Fibroblast of lung (primary cell): ENCODE measurements around the gene CDC26. TPM values are rescaled to one million over a fixed set of nuclear protein-coding genes. Genes with fewer than 3 reads are reported as not detected.

Source experiments
- DNase-seq, 2 donors: peaks; one replicate each; pipeline versions ENCODE4 v3.0.0 to v3.0.0-alpha.2; 2010; ENCODE audit warnings: low read depth in 2 of 2
- H2AFZ ChIP-seq: 2 replicates; pipeline ENCODE4 v1.5.1; 2012; ENCODE audit warnings: low read length, control low read depth, inconsistent platforms
- H3K27ac ChIP-seq: 2 replicates; pipeline ENCODE4 v1.5.1; 2011; ENCODE audit warnings: low read length, control low read depth; ENCODE audit not compliant: insufficient read depth
- H3K27me3 ChIP-seq: 2 replicates; pipeline ENCODE4 v1.5.1; 2011; ENCODE audit warnings: mild to moderate bottlenecking, low read length; ENCODE audit not compliant: control insufficient read depth, insufficient read depth
- H3K36me3 ChIP-seq: 2 replicates; pipeline ENCODE4 v1.5.1; 2011; ENCODE audit warnings: low read length; ENCODE audit not compliant: control insufficient read depth, insufficient read depth
- H3K4me1 ChIP-seq: 2 replicates; pipeline ENCODE4 v1.5.1; 2011; ENCODE audit warnings: low read length; ENCODE audit not compliant: control insufficient read depth, insufficient read depth; ENCODE audit errors: extremely low read depth
- H3K4me2 ChIP-seq: 2 replicates; pipeline ENCODE4 v1.5.1; 2011; ENCODE audit warnings: low read length, control low read depth; ENCODE audit not compliant: insufficient read depth; ENCODE audit errors: extremely low read depth
- H3K4me3 ChIP-seq, 4 experiments: fragments of 200-600 bp in 1 of 4; sonication (generic) in 1 of 4; replicated peaks in 1 of 4; 2 replicates each; pipeline ENCODE4 v1.5.1; 2011 to 2016; ENCODE audit warnings: low read length in 4 of 4, low read depth in 3 of 4, mild to moderate bottlenecking in 3 of 4, control low read depth in 2 of 4, inconsistent platforms in 1 of 4, mixed read lengths in 1 of 4; ENCODE audit not compliant: insufficient read depth in 1 of 4; ENCODE audit errors: control extremely low read depth in 1 of 4
- H3K79me2 ChIP-seq: 2 replicates; pipeline ENCODE4 v1.5.1; 2012; ENCODE audit warnings: mild to moderate bottlenecking, low read length, inconsistent platforms; ENCODE audit not compliant: control insufficient read depth, insufficient read depth
- H3K9ac ChIP-seq: 2 replicates; pipeline ENCODE4 v1.5.1; 2011; ENCODE audit warnings: mild to moderate bottlenecking, low read length, control low read depth; ENCODE audit not compliant: insufficient read depth
- H3K9me3 ChIP-seq: 2 replicates; pipeline ENCODE4 v1.5.1; 2012; ENCODE audit warnings: low read depth, low read length; ENCODE audit not compliant: control insufficient read depth, insufficient read depth
- H4K20me1 ChIP-seq: 2 replicates; pipeline ENCODE4 v1.5.1; 2011; ENCODE audit warnings: low read length; ENCODE audit not compliant: control insufficient read depth, insufficient read depth; ENCODE audit errors: extremely low read depth
- EZH2 ChIP-seq: IDR thresholded peaks from 2 replicates; pipeline ENCODE4 v1.5.1; 2012; ENCODE audit warnings: low read length, control low read depth, mild to moderate bottlenecking; ENCODE audit errors: missing control alignments
- polyA plus RNA-seq, 2 donors: library from polyadenylated mRNA; depleted of rRNA in 1 of 2; stranded (reverse) in 1 of 2; unstranded in 1 of 2; fragments of >200 nt; gene quantifications; 2 replicates each; pipeline ENCODE4 v1.2.1, GENCODE V29; 2011 to 2012; ENCODE audit warnings: missing spikeins in 1 of 2
- total RNA-seq: library from RNA; depleted of rRNA; stranded (reverse); fragments of >200 nt; gene quantifications from 2 replicates; pipeline ENCODE4 v1.2.1, GENCODE V29; 2014
- TF ChIP-seq, protein P1 (sequence below), 2 donors: IDR thresholded peaks in 1 of 2; conservative IDR thresholded peaks in 1 of 2; 1 replicate in 1 of 2; 2 replicates in 1 of 2; pipeline ENCODE4 v1.5.1; 2011 to 2012; ENCODE audit warnings: low read length in 2 of 2, control low read depth in 1 of 2, inconsistent platforms in 1 of 2, low read depth in 1 of 2, mild to moderate bottlenecking in 1 of 2

Gene CDC26
- total and polyA plus RNA-seq, 2 donors (not counting 1 experiment from before 2014, with no cell fraction given), result 33.9 to 63.2 TPM

DNA sequence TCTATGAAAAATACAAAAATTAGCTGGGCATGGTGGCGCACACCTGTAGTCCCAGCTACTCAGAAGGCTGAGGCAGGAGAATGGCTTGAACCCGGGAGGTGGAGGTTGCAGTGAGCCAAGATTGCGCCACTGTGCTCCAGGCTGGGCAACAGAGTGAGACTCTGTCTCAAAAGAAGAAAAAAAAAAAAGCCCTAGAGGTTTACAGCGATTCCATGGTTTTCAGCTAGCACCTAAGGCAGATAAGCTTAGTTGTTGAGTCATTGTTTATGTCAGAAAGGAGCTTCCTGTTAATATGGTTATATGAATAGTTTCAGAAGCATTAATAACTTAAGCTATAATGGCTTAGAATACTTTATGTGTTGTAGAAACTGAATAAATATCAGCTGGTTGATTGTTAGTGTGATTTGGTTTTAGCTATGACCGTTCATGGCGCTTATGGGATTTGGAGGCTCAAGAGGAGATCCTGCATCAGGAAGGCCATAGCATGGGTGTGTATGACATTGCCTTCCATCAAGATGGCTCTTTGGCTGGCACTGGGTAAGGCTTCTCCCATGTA lies 14.8 kb upstream of the CDC26 start:
- Histone ChIP-seq H3K27ac (no peak overlapping the region), H3K79me2 (no peaks in the 10 kb centered on the region), H3K4me2 (no peak overlapping the region), H3K4me1 (peaks cover 3% of the 10 kb centered on the region), H3K9ac (no peak overlapping the region), H3K9me3 (no peaks in the 10 kb centered on the region), H3K36me3 (peaks cover 19% of the 10 kb centered on the region), H3K4me3 (no peak overlapping the region), H2AFZ (no peak overlapping the region), H3K27me3 (no peaks in the 10 kb centered on the region), H4K20me1 (no peaks in the 10 kb centered on the region)
- no peak for TF ChIP-seq EZH2
- TF ChIP-seq, protein P1, sequence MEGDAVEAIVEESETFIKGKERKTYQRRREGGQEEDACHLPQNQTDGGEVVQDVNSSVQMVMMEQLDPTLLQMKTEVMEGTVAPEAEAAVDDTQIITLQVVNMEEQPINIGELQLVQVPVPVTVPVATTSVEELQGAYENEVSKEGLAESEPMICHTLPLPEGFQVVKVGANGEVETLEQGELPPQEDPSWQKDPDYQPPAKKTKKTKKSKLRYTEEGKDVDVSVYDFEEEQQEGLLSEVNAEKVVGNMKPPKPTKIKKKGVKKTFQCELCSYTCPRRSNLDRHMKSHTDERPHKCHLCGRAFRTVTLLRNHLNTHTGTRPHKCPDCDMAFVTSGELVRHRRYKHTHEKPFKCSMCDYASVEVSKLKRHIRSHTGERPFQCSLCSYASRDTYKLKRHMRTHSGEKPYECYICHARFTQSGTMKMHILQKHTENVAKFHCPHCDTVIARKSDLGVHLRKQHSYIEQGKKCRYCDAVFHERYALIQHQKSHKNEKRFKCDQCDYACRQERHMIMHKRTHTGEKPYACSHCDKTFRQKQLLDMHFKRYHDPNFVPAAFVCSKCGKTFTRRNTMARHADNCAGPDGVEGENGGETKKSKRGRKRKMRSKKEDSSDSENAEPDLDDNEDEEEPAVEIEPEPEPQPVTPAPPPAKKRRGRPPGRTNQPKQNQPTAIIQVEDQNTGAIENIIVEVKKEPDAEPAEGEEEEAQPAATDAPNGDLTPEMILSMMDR (conservative IDR thresholded peaks at IDR 0.05 in 1 of 2, IDR thresholded peaks at IDR 0.05 in 1 of 2; ENCODE audit: low read depth in 1 of 2, low read length in 2 of 2), result no peak
- no peak for DNase-seq

DNA sequence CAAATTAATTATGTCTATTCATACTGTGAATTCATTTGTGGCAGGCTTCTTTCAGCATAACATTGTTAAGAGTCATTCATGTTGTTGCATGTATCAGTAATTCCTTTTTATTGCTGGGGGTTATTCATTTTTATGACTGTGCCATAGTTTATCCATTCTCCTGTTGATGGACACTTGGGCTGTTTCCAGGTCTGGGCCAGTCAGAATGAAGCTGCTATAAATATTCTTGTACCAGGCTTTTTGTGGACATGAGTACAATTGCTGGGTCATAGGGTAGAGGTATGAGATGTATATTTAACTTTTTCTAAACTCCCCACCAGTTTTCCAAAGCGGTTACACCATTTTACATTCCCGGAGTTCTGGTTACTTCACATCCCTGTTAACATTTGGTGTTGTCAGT lies 13.7 kb upstream of the CDC26 start:
- Histone ChIP-seq H3K9me3 (no peaks in the 10 kb centered on the region), H3K36me3 (peaks cover 19% of the 10 kb centered on the region), H3K4me1 (peaks cover 3% of the 10 kb centered on the region)

DNA sequence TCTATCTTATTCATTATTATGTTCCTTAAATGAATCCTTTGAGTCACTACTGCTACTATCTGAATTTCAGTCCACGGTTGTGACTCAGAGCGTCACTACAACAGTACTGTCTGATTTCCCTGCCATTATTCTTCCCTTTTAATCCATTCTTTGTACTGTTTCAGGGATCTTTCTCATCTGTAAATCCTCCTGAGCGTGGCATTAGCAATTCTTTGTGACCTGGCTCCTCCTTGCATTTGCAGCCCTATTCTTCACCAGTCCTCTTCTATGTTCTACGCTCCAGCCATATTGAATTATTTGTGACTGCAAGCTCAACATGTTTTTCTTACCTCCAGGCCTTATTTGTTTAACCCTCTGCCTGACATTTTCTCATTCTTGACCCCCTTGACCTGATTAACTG lies 6.0 kb upstream of the CDC26 start:
- no peaks in the 10 kb centered on the region for H3K9me3 ChIP-seq
- no peak overlapping the region for H3K9ac ChIP-seq
- no peaks in the 10 kb centered on the region for H3K27me3 ChIP-seq
- no peak overlapping the region for H3K4me2 ChIP-seq
- no peak for TF ChIP-seq EZH2
- TF ChIP-seq, protein P1 (conservative IDR thresholded peaks at IDR 0.05 in 1 of 2, IDR thresholded peaks at IDR 0.05 in 1 of 2; ENCODE audit: low read depth in 1 of 2, low read length in 2 of 2), result no peak
- H3K4me3 ChIP-seq, result no peak overlapping the region
- no peak overlapping the region for H2AFZ ChIP-seq
- H3K27ac ChIP-seq, result no peak overlapping the region
- H3K36me3 ChIP-seq, result peaks cover 10% of the 10 kb centered on the region
- no peak for DNase-seq
- H3K79me2 ChIP-seq, result peaks cover 8% of the 10 kb centered on the region
- no peaks in the 10 kb centered on the region for H3K4me1 ChIP-seq
- no peaks in the 10 kb centered on the region for H4K20me1 ChIP-seq

More for the DNA sequence above, 13.7 kb upstream of the CDC26 start:
- H3K27ac ChIP-seq, result no peak overlapping the region
- no peak overlapping the region for H3K4me2 ChIP-seq
- H3K4me3 ChIP-seq, result no peak overlapping the region
- no peaks in the 10 kb centered on the region for H4K20me1 ChIP-seq
- TF ChIP-seq, protein P1 (conservative IDR thresholded peaks at IDR 0.05 in 1 of 2, IDR thresholded peaks at IDR 0.05 in 1 of 2; ENCODE audit: low read depth in 1 of 2, low read length in 2 of 2), result no peak
- no peak for TF ChIP-seq EZH2
- no peaks in the 10 kb centered on the region for H3K79me2 ChIP-seq
- no peak overlapping the region for H3K9ac ChIP-seq
- no peak overlapping the region for H2AFZ ChIP-seq
- no peaks in the 10 kb centered on the region for H3K27me3 ChIP-seq
- DNase-seq, result no peak
